Bronchial epithelial cell (primary cell): ENCODE data around the gene C12orf57. TPM values are rescaled to one million over a fixed set of nuclear protein-coding genes. Genes with fewer than 3 reads are reported as not detected.

Experiments used
- DNase-seq: peaks from one replicate; pipeline ENCODE4 v3.0.0-alpha.2; 2010; ENCODE audit warnings: low read depth
- FAIRE-seq: peaks from 2 replicates; lab custom pipeline; 2011; peaks lifted over from hg19 to GRCh38; lab: Jason Lieb, UNC
- H3K27me3 ChIP-seq: 2 replicates; pipeline ENCODE4 v1.5.1; 2011; ENCODE audit warnings: low read length; ENCODE audit not compliant: control insufficient read depth, insufficient read depth
- H3K36me3 ChIP-seq: 2 replicates; pipeline ENCODE4 v1.5.1; 2011; ENCODE audit warnings: low read length; ENCODE audit not compliant: control insufficient read depth, insufficient read depth
- H3K4me3 ChIP-seq: 2 replicates; pipeline ENCODE4 v1.5.1; 2011; ENCODE audit warnings: mild to moderate bottlenecking, low read depth, low read length, control low read depth
- total RNA-seq: library from RNA; depleted of rRNA; stranded (reverse); fragments of >200 nt; gene quantifications from 2 replicates; pipeline ENCODE4 v1.2.1, GENCODE V29; 2014
- TF ChIP-seq, protein P1 (sequence below): IDR thresholded peaks from 2 replicates; pipeline ENCODE4 v1.5.1; 2011; ENCODE audit warnings: mild to moderate bottlenecking, moderate library complexity, low read length, control low read depth, inconsistent platforms; ENCODE audit not compliant: insufficient read depth, severe bottlenecking

Gene C12orf57
- total RNA-seq, 1 donor from 2014 or later, result 161 TPM

DNA sequence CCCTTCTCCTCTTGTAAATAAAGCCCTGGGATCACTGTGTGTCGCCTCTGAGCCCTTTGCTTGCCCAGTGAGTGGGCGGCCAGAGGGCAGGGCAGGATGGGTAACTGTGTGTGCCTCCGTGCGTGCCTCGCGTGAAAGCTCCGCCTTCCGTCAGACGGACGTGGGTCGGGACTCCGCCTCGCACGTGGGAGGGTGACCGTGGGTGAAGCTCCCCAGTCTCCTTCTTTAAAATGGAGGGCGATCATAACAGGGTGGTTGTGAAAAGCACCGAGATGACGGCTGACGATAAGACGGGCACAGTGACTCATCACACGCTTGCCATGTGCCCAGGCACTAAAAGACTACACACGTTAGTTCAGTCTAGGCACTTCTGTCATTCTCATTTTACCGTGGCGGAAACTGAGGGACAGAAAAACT, 17.5 kb downstream of the C12orf57 start:
- FAIRE-seq (no peak), DNase-seq (peak; percentile 76)
- peaks cover 21% of the 10 kb centered on the region for H3K36me3 ChIP-seq
- TF ChIP-seq, protein P1, sequence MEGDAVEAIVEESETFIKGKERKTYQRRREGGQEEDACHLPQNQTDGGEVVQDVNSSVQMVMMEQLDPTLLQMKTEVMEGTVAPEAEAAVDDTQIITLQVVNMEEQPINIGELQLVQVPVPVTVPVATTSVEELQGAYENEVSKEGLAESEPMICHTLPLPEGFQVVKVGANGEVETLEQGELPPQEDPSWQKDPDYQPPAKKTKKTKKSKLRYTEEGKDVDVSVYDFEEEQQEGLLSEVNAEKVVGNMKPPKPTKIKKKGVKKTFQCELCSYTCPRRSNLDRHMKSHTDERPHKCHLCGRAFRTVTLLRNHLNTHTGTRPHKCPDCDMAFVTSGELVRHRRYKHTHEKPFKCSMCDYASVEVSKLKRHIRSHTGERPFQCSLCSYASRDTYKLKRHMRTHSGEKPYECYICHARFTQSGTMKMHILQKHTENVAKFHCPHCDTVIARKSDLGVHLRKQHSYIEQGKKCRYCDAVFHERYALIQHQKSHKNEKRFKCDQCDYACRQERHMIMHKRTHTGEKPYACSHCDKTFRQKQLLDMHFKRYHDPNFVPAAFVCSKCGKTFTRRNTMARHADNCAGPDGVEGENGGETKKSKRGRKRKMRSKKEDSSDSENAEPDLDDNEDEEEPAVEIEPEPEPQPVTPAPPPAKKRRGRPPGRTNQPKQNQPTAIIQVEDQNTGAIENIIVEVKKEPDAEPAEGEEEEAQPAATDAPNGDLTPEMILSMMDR, result no peak
- no peak overlapping the region for H3K4me3 ChIP-seq
- no peaks in the 10 kb centered on the region for H3K27me3 ChIP-seq

DNA sequence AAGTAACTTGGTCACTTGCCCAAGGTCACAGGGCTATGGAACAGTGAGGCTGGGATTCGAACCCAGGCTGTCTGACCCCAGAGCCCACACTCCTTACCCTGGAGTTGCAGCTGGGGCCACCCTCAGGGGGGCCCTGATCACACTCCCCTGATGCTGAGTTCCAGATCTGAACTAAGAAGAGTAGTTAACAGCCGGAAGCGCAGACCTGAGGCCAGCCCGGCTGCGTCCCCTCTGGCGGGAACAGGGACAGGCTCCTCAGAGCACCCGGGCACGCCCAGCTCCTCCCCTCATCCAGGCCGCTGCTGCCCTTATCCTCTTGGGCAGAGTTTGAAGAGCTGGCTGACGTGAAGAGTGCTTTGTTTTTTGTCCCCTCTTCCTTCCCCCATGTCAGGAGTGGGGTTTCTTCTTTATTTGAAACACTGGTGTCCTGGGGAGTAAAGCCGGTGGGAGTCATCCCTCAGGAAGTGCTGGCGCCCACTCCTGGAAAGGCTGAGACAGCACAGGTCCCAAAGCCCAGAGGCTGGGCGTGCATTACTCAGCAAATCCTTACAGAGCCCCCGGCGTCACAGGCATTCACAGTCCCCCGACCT, 18.0 kb downstream of the C12orf57 start:
- Histone ChIP-seq H3K36me3 (peaks cover 21% of the 10 kb centered on the region), H3K27me3 (no peaks in the 10 kb centered on the region), H3K4me3 (peak overlapping the region; percentile 88)
- TF ChIP-seq, protein P1, result peak; percentile 52
- peak; percentile 69 for DNase-seq
- FAIRE-seq, result no peak

DNA sequence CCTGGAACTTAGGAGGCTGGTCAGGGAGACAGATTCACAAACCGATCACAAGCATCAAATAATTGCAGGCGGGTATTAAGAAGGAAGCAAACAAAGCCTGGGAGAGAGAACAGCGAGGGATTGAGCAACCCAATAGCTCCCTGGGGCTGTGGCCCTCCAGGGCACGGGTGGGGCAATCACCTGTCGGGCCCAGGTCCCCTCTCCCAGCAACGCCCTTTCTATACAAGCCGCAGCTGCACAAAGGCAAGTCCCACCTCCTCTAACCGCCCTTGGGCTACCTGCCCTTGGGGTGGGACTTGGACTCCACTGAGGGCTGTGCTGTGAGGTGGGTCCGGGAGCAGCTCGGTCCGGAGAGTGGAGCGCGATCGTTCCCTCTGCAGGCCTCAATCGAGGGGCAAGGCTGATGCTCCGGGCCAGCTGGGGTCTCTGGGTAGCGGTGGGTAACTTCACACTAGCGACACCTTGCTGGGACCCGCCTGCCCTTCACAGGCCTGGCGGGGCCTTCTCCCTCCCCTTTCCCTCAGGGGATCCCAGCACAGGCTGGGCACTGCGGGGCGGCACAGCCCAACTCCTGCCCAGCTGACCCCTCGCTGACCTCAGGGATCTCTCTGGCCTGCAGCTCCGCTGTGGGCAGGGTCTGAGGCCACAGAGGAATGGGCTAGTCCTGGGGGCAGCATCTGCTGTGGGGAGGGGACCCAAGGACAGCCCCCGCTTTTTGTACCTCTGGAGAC, 18.6 kb downstream of the C12orf57 start:
- DNase-seq (no peak), FAIRE-seq (no peak)
- peaks cover 19% of the 10 kb centered on the region for H3K36me3 ChIP-seq
- no peaks in the 10 kb centered on the region for H3K27me3 ChIP-seq
- peak overlapping the region; percentile 88 for H3K4me3 ChIP-seq
- TF ChIP-seq, protein P1, result no peak

DNA sequence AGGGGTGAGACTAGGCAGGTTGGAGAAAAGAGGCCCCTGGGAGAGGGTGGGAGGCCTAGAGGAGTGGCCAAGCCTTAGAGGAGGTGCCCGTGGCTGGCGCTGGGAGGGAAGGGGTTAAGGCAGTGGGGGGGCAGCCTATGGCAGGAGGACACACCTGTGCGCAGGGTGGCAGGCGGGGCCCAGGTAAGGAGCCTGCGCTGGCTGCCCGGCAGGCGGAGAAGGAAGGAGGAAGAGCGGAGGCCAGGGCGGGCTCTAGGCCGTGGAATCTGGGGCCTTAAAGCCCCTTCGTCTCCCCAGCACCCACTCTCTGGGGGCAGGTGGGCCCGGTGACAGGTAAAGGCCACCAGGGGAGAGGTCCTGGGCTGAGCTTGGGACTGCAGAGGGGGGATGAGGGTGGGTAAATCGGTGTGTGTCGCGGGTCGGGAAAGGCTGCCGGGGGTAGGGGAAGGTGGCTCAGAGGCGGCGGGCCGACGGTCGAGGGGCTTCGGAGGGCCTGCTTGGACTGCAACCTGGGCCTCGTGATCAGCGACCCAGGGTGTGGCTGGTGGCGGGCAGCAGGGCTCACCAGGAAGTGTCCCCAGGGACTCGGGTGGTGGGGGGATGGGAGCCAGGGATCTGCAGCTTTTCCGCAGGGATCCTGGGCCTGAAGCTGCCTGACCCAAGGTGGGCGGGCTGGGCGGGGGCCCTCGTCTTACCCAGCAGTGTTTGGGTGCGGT, 19.4 kb downstream of the C12orf57 start:
- Histone ChIP-seq H3K36me3 (peaks cover 22% of the 10 kb centered on the region), H3K27me3 (no peaks in the 10 kb centered on the region), H3K4me3 (peak overlapping the region; percentile 88)
- DNase-seq (peak; percentile 77), FAIRE-seq (no peak)
- TF ChIP-seq, protein P1, result peak; percentile 35

DNA sequence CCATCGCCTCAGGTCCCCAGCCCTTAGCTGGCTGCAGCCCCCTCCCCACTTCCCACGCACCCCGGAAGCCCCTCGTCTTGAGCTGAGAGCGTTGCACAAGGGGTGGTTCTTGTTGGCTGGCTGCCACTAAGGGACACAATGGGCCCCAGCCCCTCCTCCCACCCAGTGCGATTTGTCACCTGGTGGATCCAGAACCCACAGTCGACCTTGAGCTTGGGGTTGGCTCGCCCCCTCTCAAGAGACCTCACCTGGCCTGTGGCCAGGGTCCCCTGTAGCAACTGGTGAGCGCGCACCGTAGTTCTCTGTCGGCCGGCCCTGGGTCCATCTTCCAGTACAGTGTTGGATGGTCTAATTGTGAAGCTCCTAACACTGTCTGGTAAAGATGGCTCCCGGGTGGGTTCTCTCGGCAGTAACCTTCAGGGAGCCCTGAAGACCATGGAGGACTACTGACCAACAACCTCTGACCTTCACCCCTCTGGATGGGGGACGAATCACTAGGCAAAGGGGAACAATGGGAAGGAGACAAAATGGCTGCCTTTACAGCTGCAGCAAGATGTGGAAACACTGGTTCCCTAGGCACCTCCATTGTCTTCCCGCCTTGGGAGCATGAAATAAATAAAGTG, 20.1 kb downstream of the C12orf57 start:
- Histone ChIP-seq H3K36me3 (peaks cover 23% of the 10 kb centered on the region), H3K27me3 (no peaks in the 10 kb centered on the region), H3K4me3 (peak overlapping the region; percentile 88)
- TF ChIP-seq, protein P1, result no peak
- DNase-seq (no peak), FAIRE-seq (no peak)
